Vagina (tissue), 2 donors: Measurements from ENCODE around the gene RPH3AL.

Experiments
- CTCF ChIP-seq, 3 experiments: fragments of 450-650 bp in 2 of 3; fragments of 200-600 bp in 1 of 3; sonication (generic) in 1 of 3; IDR thresholded peaks; one replicate each; pipeline ENCODE4 v1.5.1; 2017 to 2019; ENCODE audit warnings: antibody characterized with exemption in 3 of 3, mild to moderate bottlenecking in 2 of 3, moderate library complexity in 2 of 3
- POLR2A ChIP-seq, 2 donors: fragments of 450-650 bp; IDR thresholded peaks; one replicate each; pipeline ENCODE4 v1.6.1; 2017; ENCODE audit warnings: antibody characterized with exemption in 2 of 2, mild to moderate bottlenecking in 2 of 2, moderate library complexity in 2 of 2
- POLR2AphosphoS5 ChIP-seq, 2 donors: sonication (generic); formaldehyde crosslinking; IDR thresholded peaks; one replicate each; pipeline ENCODE4 v1.9.0; 2017; ENCODE audit warnings: antibody characterized with exemption in 2 of 2, mild to moderate bottlenecking in 2 of 2, low read depth in 1 of 2; ENCODE audit not compliant: insufficient read depth in 1 of 2

- TF ChIP-seq CTCF (IDR thresholded peaks at IDR 0.05) (no peak), POLR2AphosphoS5 (IDR thresholded peaks at IDR 0.05; ENCODE audit: insufficient read depth in 1 of 2, low read depth in 1 of 2) (no peak), POLR2A (IDR thresholded peaks at IDR 0.05) (no peak)
These were observed 28.7 kb downstream of the RPH3AL start for GRCh38 chr17:323721-324571.
